ENCODE data around the gene NTSR1.
A peak's percentile ranks its signal among the peaks of the same experiment; 100 is the strongest.

NTSR1 gene

DNA sequence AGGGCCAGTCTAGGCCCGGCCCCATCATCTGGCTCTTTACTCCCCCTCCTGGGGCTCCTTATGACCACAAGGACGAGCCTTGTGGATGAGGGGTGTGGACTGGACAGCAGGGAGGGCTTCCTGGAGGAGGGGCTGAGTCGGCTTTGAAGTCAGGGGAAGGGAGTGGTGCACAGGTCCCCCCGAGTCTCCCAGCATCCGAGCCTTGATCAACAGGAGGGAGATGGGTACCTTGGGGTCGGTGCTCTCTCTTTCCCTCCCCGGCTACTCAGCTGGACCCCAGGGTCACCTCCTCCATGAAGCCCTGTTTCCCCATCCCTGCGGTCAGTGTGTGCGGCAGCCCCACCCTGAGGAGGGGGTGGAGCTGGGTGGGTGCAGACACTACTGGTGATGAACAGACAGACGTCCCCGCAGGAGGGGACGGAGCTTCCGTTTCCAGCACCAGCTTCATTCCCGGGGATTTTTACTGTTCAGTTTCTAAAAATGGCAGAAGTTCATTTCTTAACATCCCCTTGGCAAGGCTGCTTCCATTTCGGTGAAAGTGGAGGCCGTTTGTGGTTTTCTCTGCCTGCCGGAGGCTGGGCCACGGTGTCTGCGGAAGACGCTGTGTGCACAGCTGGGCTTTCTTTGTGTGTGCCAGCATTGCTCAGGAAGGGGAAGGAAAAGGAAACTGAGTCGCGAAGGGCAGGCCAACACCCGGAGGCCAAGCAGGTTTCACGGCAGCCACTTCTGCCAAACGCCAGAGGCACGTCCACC is 19.6 kb downstream of the NTSR1 start:
- no peak for DNase-seq

DNA sequence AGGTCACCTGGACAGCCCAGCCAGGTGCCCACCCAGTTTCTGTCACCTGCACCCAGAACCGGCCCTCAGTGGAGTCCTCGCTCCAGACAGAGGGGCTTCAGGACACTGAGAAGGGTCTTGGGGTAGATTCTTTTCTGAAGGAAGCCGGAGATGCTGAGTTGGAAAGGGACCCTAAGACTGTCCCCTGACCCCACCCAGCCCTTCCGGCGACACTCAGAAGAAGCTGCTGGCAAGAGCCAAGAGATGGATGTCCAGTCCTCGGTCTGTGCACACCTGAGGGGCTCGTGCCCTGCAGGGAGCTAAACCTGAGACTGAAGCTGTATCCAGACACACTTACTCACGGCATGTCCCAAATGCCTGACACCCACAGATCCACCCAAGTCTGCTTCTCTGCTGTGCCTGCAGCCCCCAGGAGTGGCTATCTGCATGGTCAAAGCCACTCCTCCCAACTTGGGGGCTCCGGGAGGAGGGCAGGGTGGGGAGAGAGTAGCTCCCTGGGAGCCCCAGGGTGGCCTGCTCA is 20.2 kb downstream of the NTSR1 start:
- no peak for DNase-seq

DNA sequence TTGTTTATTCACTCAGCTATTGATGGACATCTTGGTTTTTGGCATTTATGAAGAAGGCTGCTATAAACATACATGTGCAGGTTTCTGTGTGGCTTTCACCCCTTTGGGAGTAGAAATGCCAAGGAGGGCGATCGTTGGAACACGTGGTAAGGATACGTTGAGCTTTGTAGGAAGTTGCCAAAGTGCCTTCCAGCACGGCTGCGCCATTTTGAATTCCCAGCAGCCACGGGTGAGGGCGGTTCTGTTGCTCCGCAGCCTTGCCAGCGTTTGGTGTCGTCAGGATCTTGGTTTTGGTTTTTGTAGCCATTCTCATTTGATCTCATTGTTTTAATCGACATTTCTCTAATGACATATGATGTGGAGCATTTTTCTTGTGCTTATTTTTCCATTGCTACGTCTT is 21.8 kb downstream of the NTSR1 start:
- no peak for DNase-seq

DNA sequence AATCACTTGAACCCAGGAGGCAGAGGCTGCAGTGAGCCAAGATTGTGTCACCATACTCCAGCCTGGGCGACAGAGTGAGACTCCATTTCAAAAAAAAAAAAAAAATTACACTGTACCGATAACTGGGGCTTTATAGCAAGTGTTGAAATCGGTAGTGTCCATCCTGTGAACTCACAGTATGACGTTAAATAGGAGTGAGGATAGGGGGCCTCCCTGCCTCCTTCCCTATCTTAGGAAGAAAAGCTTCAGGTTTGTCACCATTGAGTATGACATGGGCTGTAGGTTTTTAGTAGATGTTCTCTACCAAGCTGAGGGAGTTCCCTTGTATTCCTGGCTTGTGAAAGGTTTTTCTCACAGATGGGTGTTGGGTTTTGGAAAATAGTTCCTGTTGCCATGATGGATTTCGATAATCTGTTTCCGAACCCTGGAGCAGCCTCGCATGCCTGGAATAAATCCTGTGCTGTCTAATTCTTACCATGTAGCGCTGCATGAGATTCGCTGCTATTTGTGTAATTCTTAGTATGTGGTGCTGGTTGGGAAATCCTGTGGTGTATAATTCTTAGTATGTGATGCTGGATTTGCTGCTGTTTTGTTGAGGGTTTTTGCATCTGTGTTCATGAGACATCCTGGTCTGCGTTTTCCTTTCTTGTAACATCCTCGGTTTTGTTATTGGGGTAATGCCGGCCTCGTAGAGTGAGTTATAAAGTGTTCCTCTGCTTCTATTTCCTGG is 23.6 kb downstream of the NTSR1 start:
- no peak for DNase-seq

DNA sequence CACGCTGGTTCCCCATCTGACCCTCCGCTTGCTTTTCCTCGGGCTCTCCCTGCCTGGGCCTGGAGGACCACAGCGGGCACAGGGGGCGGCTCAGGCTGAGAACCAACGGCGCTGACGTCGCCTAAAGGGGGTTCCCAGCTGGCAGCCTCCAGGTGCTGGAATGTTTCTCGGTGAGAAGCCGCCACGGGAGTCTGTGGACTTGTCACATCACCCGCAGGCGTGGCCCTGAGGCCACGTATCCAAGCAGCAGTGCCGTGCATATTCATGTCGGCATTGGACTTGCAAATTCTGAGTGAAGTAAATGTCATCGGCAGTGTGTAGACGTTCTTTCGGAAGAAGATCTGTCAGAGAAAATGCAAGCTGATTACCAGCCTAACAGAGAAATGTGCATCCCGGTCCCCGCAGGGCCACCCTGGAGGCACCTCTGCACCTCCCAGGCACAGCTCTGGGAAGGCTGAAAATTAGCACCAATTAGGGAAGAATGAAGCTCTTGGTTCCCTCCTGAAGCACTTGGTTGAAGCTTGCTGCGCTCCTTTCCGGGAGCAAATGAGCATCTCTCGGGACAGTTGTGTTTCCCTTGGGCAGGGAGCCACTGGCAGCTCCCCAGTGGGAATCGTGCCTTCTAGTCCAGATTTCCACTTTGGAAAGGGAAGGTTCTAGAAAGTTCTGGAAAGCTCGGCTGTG is 24.3 kb downstream of the NTSR1 start:
- no peak for DNase-seq

DNA sequence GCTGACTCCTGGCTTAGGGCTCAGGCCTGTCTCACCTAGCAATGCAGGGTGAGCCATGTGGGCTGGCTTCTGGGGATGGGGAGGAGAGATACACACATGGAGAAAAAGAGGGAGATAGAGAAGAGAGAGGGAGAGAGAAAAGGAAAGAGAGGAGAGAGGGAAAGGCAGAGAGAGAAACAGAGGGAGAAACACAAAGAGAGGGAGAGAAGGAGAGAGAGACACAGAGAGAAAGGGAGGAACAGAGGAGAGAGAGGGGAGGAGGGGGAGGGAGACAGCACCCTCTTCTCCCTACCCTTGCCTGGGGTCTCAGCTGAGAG is 24.8 kb downstream of the NTSR1 start:
- DNase-seq = no peak

DNA sequence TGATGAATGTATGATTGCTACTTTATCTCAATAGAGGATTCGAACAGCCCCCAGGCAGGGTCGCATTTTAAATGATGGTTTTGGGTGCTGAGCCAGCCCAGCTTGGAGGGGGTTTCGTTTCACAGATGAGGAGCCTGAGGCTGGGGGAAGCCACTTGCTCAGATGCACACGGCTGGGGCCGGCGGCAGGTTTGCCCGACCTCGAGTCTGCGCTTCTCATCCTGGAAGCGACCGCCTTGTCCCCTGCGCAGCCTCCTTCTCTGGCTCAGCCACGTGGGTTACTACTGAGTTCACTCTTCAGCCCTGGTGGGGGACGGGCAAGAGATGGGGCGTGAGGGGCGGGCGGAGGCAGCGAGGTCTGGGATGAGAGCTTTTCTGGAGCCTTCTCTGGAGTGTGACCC is 25.3 kb downstream of the NTSR1 start:
- no peak for DNase-seq

DNA sequence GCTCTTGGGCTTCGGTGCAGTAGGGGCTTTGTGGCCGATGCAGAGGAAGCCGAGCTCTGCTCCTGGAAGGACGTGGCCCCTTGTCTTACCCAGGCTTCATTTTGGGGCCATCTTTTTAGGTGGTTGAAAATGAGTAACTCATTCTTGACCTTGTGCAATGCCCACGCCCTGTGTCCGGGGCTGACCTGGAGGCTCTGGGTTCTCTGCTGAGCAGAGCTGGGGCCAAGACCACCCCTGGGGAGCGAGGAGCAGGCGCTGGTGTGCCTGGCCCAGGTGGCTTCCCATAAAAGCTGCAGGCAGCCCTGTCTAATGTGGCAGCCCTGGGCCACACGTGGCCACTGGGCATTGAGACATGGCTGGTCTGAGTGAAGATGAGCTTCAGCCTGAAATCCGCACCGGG is 25.7 kb downstream of the NTSR1 start:
- DNase-seq = no peak

DNA sequence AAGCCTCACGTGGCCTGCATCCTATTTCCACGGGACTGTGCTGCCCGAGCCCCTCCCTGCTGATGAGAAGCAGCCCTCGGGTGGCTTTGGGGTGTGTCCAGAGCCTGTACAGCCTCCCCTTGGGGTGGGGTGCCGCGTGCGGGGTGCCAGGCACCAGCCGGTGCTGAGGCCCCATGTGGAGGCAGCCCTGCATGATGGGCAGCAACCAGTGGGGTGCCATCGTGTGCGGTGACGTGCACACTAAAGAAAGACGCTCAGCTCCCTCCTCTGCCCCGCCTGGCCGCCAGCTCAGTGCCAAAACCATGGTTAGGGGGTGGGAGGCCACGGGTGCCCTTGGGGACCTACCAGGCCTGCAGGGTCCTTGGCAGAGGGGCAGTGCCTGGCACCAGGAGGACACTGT is 26.2 kb downstream of the NTSR1 start:
- DNase-seq = no peak

DNA sequence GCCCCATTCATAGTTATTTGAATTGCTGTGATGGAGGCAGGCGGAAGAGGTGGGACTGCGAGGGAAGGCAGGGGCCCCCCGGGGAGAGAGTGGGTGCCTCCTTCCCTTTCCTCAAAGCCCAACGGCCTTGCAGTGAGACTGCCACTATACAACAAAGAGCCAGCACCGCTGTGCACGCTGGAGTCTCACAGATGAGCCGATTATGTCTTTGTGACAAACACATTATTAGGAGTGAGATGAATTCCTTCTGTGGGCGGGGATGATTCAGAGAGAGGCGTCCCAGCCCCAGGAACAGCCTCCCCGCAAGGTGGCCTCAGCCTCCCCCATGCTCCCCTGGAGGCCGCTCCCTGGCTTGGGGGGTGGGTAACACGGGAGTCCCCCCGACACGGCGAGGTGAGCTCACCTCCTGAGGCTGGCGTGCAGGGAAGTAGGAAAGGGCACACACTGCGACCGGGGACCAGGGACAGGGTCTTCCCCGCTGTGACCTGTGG is 26.7 kb downstream of the NTSR1 start:
- no peak for DNase-seq

DNA sequence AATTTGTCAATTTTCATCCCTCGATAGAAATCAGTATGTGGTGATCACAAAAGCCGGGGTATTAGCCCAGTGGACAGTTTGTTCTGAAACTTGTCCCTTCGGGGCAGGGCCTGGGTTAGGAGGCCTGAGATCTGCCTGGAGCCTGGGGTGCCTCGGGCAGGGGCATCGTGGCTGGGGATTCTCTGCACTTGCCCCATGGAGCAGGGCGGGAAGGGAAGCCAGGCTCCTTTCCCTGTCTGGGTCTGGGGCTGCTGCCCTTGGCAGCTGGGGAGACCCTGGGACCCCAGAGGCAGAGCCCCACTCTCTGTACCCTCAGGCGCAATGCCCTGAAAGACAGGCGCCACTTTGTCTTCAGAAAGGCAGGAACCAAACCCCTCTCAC is 27.4 kb downstream of the NTSR1 start:
- DNase-seq = no peak

DNA sequence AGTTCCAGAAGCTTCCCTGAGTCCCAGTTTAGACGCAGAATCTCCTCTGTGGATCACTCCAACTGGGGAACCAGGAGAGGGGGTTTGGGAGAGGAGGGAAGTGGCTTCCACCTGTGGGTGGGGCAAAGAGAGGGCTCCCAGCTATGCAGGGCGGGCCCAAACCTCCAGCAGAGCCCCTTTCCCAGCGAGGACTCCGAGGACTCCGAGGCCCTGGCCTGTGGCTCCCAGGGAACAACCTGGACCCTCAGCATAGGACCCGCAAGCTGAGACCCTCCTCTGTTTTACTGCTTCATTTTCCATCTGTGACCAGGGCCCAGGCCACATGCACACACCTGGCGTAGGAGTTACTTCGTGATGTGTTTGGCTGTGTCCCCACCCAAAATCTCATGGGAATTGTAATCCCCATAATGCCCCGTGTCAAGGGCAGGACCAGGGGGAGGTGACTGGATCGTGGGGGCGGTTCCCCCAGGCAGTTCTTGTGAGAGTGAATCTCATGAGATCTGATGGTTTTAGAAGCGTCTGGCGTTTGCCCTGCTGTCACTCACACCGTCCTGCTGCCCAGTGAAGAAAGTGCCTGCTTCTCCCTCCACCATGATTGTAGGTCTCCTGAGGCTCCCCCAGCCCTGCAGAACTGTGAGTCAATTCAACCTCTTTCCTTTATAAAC is 27.9 kb downstream of the NTSR1 start:
- no peak for DNase-seq

DNA sequence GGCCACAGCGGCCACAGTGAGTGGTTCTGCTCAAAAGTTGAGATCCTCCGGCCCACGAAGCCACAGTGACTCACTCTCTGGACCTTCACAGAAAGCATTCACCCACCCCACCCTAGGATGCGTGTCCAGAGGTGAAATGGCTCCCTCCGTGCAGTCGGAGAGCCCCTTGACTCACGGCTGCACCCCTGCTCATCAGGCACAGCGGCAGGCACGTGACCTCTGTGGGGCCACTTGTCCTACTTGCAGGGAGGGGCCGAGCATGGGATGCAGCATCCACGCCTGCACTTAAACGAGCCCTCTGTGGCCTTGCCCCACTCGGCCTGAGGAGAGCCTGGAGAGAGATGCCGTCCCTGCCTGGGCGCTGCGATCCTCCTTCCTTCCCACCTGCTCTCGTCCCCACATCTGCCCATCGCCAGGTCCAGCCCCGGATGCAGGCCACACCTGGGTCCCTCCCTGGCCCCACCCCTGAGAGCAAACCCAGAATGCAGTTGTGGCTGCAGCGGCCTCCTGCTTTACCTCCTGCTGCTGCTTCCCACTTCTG is 28.7 kb downstream of the NTSR1 start:
- DNase-seq = no peak

DNA sequence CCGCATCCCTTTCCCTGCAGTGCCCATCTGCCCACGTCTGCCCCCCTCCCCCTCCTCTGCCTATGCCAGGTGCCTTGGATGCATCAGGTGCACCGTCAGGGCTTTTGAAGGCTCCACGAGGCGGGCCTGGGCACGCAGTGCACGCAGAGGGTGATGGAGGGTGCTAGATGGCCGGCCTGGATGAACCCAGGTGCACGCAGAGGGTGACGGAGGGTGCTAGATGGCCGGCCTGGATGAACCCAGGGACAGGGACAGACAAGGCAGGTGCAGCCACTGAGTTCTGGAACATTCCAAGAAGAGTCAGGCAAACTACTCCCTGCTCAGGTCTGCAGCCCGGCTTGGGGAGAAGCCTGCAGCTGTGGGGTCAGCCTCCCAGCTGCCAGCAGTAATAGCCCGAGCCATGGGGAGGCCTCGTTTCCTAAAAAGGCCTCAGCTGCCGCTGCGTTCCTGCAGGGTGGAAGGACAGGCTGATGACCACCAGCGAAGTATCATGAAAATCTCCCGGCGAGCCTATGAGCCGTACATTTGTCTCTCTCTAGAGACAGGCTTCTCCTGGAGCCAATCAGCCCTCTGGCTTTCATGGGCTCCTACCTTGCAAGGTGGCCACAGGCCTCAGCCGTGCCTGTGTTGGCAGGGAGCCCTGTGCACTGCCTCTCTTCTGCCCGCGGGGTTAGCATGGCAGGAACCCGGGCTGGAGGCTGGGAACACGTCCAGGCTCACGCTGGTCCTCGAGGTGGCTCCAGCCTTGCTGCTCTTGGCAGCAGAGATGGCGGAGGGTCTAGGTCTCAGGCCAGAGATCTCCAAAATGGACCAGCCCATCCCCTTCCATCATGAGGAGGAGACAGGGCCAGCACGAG is 29.6 kb downstream of the NTSR1 start:
- no peak for DNase-seq

DNA sequence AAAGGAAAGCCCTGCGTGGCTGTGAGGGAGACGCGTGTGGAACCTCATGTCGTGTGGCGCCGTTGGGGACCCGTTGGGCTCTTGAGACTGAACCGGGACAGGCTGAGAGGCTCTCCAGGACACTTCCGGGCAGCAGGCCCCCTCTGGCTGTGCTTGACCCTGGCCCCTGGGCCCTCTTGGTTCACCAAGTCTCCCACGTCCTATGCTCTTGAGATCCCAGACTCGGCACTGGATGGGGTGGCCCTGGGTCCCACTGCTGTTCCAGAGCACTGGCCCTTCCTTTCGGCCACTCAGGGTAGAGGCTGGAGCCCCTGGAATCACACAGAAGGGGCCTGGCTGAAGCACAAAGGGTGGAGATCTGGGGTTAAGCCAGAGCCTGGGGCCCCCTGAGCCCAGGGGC is 30.4 kb downstream of the NTSR1 start:
- no peak for DNase-seq

DNA sequence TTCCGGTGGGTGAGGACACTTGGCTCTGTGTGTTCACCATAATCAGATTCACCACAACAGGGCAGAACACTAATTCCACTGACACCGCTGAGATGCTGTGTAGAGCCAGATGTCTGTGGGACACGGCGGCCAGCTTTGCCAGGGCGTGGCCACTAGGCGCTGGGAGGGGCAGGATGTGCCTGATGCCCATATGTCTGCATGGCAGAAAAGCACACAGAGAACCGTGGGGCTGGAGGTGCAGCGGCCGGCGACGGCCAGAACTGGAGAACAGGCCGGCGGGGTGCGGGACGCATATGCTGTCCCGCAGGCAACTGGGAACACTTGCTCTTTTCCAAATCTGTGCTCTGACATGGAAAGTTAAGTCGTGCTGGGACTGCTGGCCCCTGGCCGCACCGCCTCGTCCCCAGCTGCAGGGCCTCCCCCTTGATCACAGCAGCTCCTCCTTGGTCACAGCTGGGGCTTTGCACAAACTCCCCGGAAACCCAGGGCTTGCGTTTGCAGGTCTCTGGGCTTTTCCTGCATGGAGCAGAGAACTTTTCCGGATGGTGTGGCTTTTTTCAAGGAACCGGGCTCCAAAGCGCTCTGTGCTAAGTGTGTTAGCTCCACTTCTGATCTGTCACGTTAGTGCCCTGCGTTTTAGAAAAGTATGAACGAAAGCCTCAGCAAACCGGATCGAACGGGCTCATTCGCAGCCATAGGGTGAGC is 31.1 kb downstream of the NTSR1 start:
- DNase-seq = no peak

DNA sequence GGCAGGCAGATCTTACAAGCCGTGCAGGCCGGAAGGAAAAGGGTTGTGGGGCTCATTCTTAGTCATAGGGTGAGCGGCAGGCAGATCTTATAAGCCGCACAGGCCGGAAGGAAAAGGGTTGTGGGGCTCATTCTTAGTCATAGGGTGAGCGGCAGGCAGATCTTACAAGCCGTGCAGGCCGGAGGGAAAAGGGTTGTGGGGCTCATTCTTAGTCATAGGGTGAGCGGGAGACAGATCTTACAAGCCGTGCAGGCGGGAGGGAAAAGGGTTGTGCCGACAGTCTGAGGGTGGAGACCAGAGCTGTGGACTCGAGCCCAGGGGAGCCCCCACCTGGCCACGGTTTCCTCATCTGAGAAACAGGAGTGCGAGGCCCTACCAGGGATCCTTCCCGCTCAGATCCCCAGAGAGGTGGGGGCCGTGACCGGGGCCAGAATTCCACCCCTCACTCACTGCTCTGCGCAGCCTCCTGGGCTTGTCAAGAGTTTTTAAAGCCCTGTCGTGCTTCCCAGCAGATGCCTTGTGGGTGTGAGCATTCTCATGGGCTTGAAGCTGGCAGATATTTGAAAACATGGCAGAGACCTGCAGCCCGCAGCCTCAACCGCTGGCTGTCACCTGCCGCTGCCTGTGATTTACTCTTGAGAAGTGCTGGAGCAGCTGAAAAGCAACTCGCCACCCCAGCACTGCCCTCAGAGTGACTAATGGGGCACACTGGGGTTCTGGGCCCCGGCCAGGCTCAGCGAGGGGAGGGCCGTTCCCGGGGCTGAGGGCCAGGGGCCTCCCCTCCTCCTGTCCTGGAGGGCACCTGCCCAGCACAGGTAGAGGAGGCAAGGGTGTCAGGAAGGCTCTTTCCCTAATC is 31.9 kb downstream of the NTSR1 start:
- peak; percentile 91 for DNase-seq

DNA sequence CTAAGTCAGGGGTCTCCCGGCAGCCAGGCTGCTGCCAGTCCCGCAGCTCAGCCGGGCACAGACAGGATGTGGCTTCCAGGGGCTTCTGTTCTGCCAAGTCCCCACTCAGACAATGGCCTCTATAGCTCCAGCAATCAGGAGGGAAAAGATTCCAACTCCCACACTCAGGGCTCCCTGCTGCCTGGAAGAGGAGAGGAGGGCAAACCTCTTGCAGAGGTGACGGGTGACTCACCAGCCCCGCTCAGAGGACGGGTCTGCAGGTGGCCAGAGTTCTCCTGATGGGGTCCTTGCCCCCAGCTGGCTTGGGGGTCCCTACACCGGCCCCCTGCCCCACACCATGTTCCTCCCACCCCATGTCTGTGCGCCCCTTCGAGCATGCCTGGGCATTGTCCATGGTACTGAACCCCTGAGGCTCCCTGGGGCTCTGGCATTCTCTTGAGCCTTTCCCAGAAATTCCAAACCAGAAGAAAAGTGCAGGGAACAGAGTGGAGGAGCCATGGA is 32.6 kb downstream of the NTSR1 start:
- no peak for DNase-seq

DNA sequence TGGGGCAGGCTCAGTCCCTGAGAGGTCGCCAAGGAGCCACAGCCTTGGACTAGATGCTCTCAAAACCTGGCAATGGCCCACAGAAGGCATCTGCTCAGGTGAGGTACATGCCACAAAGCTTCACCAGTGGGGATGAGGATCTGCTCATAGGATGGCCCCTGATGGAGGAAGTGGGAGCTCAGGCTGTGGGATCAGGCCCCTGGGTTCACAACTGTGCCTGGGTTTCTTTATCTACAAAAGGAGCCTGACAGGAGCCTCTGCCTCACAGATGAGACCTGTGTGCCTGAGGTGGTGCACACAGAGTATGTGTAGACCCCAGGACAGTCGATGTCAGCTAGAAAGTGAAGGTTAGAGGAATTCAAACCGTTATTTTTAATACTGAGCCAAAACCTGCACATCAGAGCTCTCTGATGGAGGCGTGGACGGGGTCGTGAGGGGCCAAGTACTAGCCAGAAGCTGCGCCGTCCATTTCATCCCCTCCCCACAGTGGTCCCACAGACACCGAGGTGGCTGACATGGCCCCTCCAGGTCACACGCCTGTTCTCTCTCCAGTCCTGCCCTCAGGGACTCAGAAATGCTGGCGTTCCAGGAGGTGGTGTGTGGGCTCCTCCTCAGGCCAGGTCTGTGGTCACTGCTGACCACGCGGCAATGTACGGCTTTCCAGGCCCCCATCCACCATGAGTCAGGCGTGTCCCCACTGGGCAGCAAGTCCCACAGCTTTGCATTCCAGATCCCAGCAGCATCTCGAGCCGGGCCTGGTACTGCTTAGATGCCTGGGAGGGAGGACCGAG is 33.3 kb downstream of the NTSR1 start:
- DNase-seq = no peak
